HepG2 (cell line): ENCODE data around the gene CYP4F2. TPM values are rescaled to one million over a fixed set of nuclear protein-coding genes. Genes with fewer than 3 reads are reported as not detected.
"Not testable (repeated sequence)": the region's sequence is repeated elsewhere in the genome, so short reads cannot be mapped to it uniquely, and the experiment has no call there.

ENCODE experiments used
- ATAC-seq: fragments of 200-7000 bp; cut with Tn5 transposase; 3 replicates; pipeline ENCODE4 v1.9.1; 2020; ENCODE audit warnings: mild to moderate bottlenecking, moderate library complexity
- BruUV-seq: library from RNA; stranded (reverse); fragments of 400-500 nt; replicated peaks from 2 replicates; lab custom pipeline; 2021; lab: Mats Ljungman, UMichigan
- CTCF ChIA-PET: fragments of 300-600 bp; formaldehyde crosslinking; extraction: SDS; loops from one replicate; lab custom pipeline; 2021; ENCODE audit warnings: low total read pairs, inconsistent platforms, low intra/inter-chr PET ratio; lab: Yijun Ruan, JAX
- POLR2A ChIA-PET: fragments of 350-600 bp; sonication (Branson Sonifier 250); formaldehyde crosslinking; loops from one replicate; lab custom pipeline; 2020; ENCODE audit warnings: antibody characterized with exemption, inconsistent platforms; lab: Yijun Ruan, JAX
- DNase-seq: peaks from one replicate; pipeline ENCODE4 v3.0.0-alpha.2; 2015; ENCODE audit warnings: low spot score
- FAIRE-seq: peaks from 3 replicates; lab custom pipeline; 2011; peaks lifted over from hg19 to GRCh38; lab: Jason Lieb, UNC
- H2AFZ ChIP-seq: one replicate; pipeline ENCODE4 v1.6.1; 2011; ENCODE audit warnings: low read length, inconsistent platforms
- H3K27ac ChIP-seq: fragments of 300-600 bp; 3 replicates; pipeline ENCODE4 v1.8.0; 2011; ENCODE audit warnings: mixed run types, mild to moderate bottlenecking, mixed read lengths, low read length, inconsistent platforms; ENCODE audit not compliant: insufficient read depth; ENCODE audit errors: extremely low read length
- H3K27me3 ChIP-seq, 2 experiments: fragments of 200-600 bp in 1 of 2; 2 replicates in 1 of 2; 3 replicates in 1 of 2; pipeline versions ENCODE4 v1.6.0 to v1.8.0; 2011; ENCODE audit warnings: low read length in 2 of 2, mild to moderate bottlenecking in 2 of 2, moderate library complexity in 2 of 2, inconsistent platforms in 1 of 2; ENCODE audit not compliant: insufficient read depth in 2 of 2, control insufficient read depth in 1 of 2
- H3K36me3 ChIP-seq, 2 experiments: fragments of 200-600 bp in 1 of 2; replicated peaks in 1 of 2; 2 replicates in 1 of 2; 3 replicates in 1 of 2; pipeline versions ENCODE4 v1.5.1 to v1.8.0; 2011; ENCODE audit warnings: low read length in 2 of 2, inconsistent platforms in 1 of 2; ENCODE audit not compliant: insufficient read depth in 2 of 2, control insufficient read depth in 1 of 2
- H3K4me1 ChIP-seq: 2 replicates; pipeline ENCODE4 v1.5.1; 2012; ENCODE audit warnings: low read length, inconsistent platforms; ENCODE audit not compliant: insufficient read depth
- H3K4me2 ChIP-seq: 2 replicates; pipeline ENCODE4 v1.6.0; 2011; ENCODE audit warnings: low read depth, low read length, inconsistent platforms
- H3K4me3 ChIP-seq, 3 experiments: fragments of 200-600 bp in 1 of 3; sonication (generic), shearing (Covaris generic) in 1 of 3; replicated peaks in 1 of 3; 2 replicates each; pipeline ENCODE4 v1.5.1; 2011 to 2016; ENCODE audit warnings: low read length in 3 of 3, inconsistent platforms in 2 of 3, low read depth in 2 of 3, mild to moderate bottlenecking in 2 of 3, control low read depth in 1 of 3, mixed read lengths in 1 of 3; ENCODE audit not compliant: insufficient read depth in 1 of 3
- H3K79me2 ChIP-seq: one replicate; pipeline ENCODE4 v1.6.1; 2011; ENCODE audit warnings: low read length, inconsistent platforms; ENCODE audit not compliant: insufficient read depth
- H3K9ac ChIP-seq: 2 replicates; pipeline ENCODE4 v1.6.0; 2011; ENCODE audit warnings: mild to moderate bottlenecking, low read depth, low read length, inconsistent platforms; ENCODE audit not compliant: insufficient read depth
- H3K9me3 ChIP-seq: 2 replicates; pipeline ENCODE4 v1.5.1; 2012; ENCODE audit warnings: mild to moderate bottlenecking, low read length
- H4K20me1 ChIP-seq: 2 replicates; pipeline ENCODE4 v1.6.0; 2011; ENCODE audit warnings: inconsistent platforms, mild to moderate bottlenecking, low read length, moderate library complexity; ENCODE audit not compliant: insufficient read depth
- CEBPZ ChIP-seq: IDR thresholded peaks from 2 replicates; pipeline ENCODE4 v1.6.1; 2012; ENCODE audit warnings: low read length, improper control_type of control experiment
- CENPX ChIP-seq: sonication (generic); formaldehyde crosslinking; IDR thresholded peaks from 2 replicates; pipeline ENCODE4 v1.9.0; 2021; ENCODE audit warnings: mild to moderate bottlenecking, missing genetic modification reagents, moderate library complexity
- DPF2 ChIP-seq: sonication (generic); formaldehyde crosslinking; IDR thresholded peaks from 2 replicates; pipeline ENCODE4 v1.4.0; 2020; ENCODE audit warnings: mild to moderate bottlenecking, low read depth, missing genetic modification reagents, borderline replicate concordance
- FIP1L1 ChIP-seq: fragments of 200-400 bp; formaldehyde crosslinking; IDR thresholded peaks from 2 replicates; pipeline ENCODE4 v1.6.1; 2018; ENCODE audit warnings: low read depth, mild to moderate bottlenecking, low read length, moderate library complexity, borderline replicate concordance; ENCODE audit not compliant: insufficient read depth
- FOXA1 ChIP-seq, 2 experiments: fragments of 450-650 bp in 1 of 2; sonication (generic) in 1 of 2; formaldehyde crosslinking in 1 of 2; IDR thresholded peaks; 2 replicates each; pipeline versions ENCODE4 v1.4.0 to v1.6.1; 2016 to 2020; ENCODE audit warnings: missing genetic modification reagents in 1 of 2
- FOXP1 ChIP-seq, 2 experiments: fragments of 450-650 bp in 1 of 2; IDR thresholded peaks; 2 replicates each; pipeline ENCODE4 v1.6.1; 2017 to 2018; ENCODE audit warnings: antibody characterized with exemption in 1 of 2
- HMGA1 ChIP-seq: sonication (generic); formaldehyde crosslinking; conservative IDR thresholded peaks from 2 replicates; pipeline ENCODE4 v1.4.0; 2020; ENCODE audit warnings: missing genetic modification reagents
- TEAD3 ChIP-seq: optimal IDR thresholded peaks from 2 replicates; pipeline ENCODE3; 2016; ENCODE audit warnings: borderline replicate concordance
- ZNF121 ChIP-seq: sonication (generic); formaldehyde crosslinking; IDR thresholded peaks from 2 replicates; pipeline ENCODE4 v1.5.0; 2020; ENCODE audit warnings: mild to moderate bottlenecking, missing genetic modification reagents
- ZNF335 ChIP-seq: sonication (generic); formaldehyde crosslinking; IDR thresholded peaks from 2 replicates; pipeline ENCODE4 v1.4.0; 2020; ENCODE audit warnings: missing genetic modification reagents
- ZNF362 ChIP-seq: sonication (generic); formaldehyde crosslinking; IDR thresholded peaks from 2 replicates; pipeline ENCODE4 v1.4.0; 2020; ENCODE audit warnings: missing genetic modification reagents, mild to moderate bottlenecking, borderline replicate concordance
- ZNF740 ChIP-seq: sonication (generic); formaldehyde crosslinking; IDR thresholded peaks from 2 replicates; pipeline ENCODE4 v1.4.0; 2020; ENCODE audit warnings: missing genetic modification reagents
- WGBS: methylation state at CpG from one replicate; pipeline ENCODE4 v1.1.6; 2017; ENCODE audit warnings: low lambda C conversion rate; 5-methylcytosine and 5-hydroxymethylcytosine counted together
- in situ Hi-C: cut with HindIII; loops from 2 replicates; pipeline ENCODE4 v1.10.0; 2017; ENCODE audit warnings: low pct_unique_long_range_greater_than_20kb; ENCODE audit not compliant: extremely low pct_ligation_motif_present
- intact Hi-C: fragments of 100-400 bp; cut with micrococcal nuclease; formaldehyde crosslinking; loops from one replicate; pipeline ENCODE4 v1.10.0; 2022; ENCODE audit not compliant: unreplicated experiment
- polyA plus RNA-seq, 8 experiments: library from polyadenylated mRNA; depleted of rRNA in 3 of 8; stranded (reverse) in 7 of 8; unstranded in 1 of 8; fragments of >200 nt; fragmentation: Illumina TruSeq in 4 of 8; extraction: Trizol in 4 of 8; gene quantifications; 2 replicates each; pipeline versions ENCODE4 v1.2.1 to v1.2.3, GENCODE V29; 2011 to 2016; ENCODE audit warnings: low read depth in 4 of 8, missing spikeins in 1 of 8, mixed read lengths in 1 of 8; ENCODE audit not compliant: insufficient read depth in 1 of 8
- total RNA-seq, 5 experiments: library from RNA; depleted of rRNA; stranded (reverse); fragments of >200 nt; fragmentation: Illumina TruSeq; extraction: Trizol; gene quantifications; 2 replicates each; pipeline ENCODE4 v1.2.3, GENCODE V29; 2016; ENCODE audit warnings: low read depth in 1 of 5

The CYP4F2 gene
- total and polyA plus RNA-seq, 2 of the 13 experiments (the other 11 are each of a cell fraction or from before 2014, with no cell fraction given) = 3.7 to 3.9 TPM

GRCh38 chr19:15889339-15889738, 8.5 kb downstream of the CYP4F2 start:
- BruUV-seq, intact Hi-C loops, H3K27ac ChIP-seq, in situ Hi-C loops, H3K27me3 ChIP-seq, H2AFZ ChIP-seq, FAIRE-seq, H3K4me3 ChIP-seq, H4K20me1 ChIP-seq, ATAC-seq, DNase-seq, H3K4me2 ChIP-seq, H3K9ac ChIP-seq, CTCF ChIA-PET, H3K36me3 ChIP-seq, H3K79me2 ChIP-seq, POLR2A ChIA-PET, H3K9me3 ChIP-seq: not testable (repeated sequence)
- peaks cover 16% of the 10 kb centered on the region for H3K4me1 ChIP-seq
- WGBS = 93% methylated on average over 3 of the region's 9 CpGs

- no peaks in the 10 kb centered on the region for H4K20me1 ChIP-seq
- no peak overlapping the region for H3K9ac ChIP-seq
- H3K4me1 ChIP-seq = no peaks in the 10 kb centered on the region
- no peak overlapping the region for H3K27ac ChIP-seq
- 64% methylated on average over 6 of the region's 7 CpGs for WGBS
- H3K9me3 ChIP-seq = no peaks in the 10 kb centered on the region
- DNase-seq (no peak), ATAC-seq (no peak), FAIRE-seq (no peak)
- in situ Hi-C loops (no loop called here), intact Hi-C loops (no loop called here)
- CTCF ChIA-PET = no interaction called here
- H3K36me3 ChIP-seq = no peaks in the 10 kb centered on the region
- no TSS peak for BruUV-seq
- no peaks in the 10 kb centered on the region for H3K27me3 ChIP-seq
- H3K4me2 ChIP-seq = no peak overlapping the region
- no peaks in the 10 kb centered on the region for H3K79me2 ChIP-seq
- H2AFZ ChIP-seq = no peak overlapping the region
- POLR2A ChIA-PET = no interaction called here
- no peak overlapping the region for H3K4me3 ChIP-seq
- TF ChIP-seq FOXA1 (IDR thresholded peaks at IDR 0.05) (no peak), FOXA1 (CRISPR knock-in tag; IDR thresholded peaks at IDR 0.05) (no peak), FIP1L1 (no peak), DPF2 (CRISPR knock-in tag) (no peak), ZNF362 (no peak), ZNF121 (CRISPR knock-in tag) (no peak), CENPX (CRISPR knock-in tag) (no peak), HMGA1 (CRISPR knock-in tag) (no peak), TEAD3 (no peak), CEBPZ (no peak), FOXP1 (IDR thresholded peaks at IDR 0.05) (no peak), FOXP1 (CRISPR knock-in tag; IDR thresholded peaks at IDR 0.05) (no peak), ZNF335 (CRISPR knock-in tag) (no peak), ZNF740 (no peak)
These were observed 12.0 kb downstream of the CYP4F2 start for GRCh38 chr19:15885919-15886318.
